GM12892 (cell line): Measurements from ENCODE around the gene ARMH2.
"Not testable (repeated sequence)": the region's sequence is repeated elsewhere in the genome, so short reads cannot be mapped to it uniquely, and the experiment has no call there.

Source experiments
- DNase-seq: peaks from one replicate; pipeline ENCODE4 v3.0.0; 2011; ENCODE audit not compliant: insufficient read length
- FAIRE-seq: peaks from 2 replicates; lab custom pipeline; 2011; peaks lifted over from hg19 to GRCh38; lab: Jason Lieb, UNC
- POLR2A ChIP-seq: IDR thresholded peaks from 2 replicates; pipeline ENCODE4 v1.6.1; 2011; ENCODE audit warnings: low read depth, low read length, control low read depth
- POLR2AphosphoS5 ChIP-seq: IDR thresholded peaks from 2 replicates; pipeline ENCODE4 v1.6.1; 2011; ENCODE audit warnings: low read depth, low read length, control low read depth
- TAF1 ChIP-seq: IDR thresholded peaks from 2 replicates; pipeline ENCODE4 v1.6.1; 2011; ENCODE audit warnings: low read depth, mild to moderate bottlenecking, control low read depth, low read length, borderline replicate concordance

Gene ARMH2

GRCh38 chr6:24755279-24755678 lies 43.4 kb downstream of the ARMH2 start:
- TF ChIP-seq POLR2A, result no peak
- no peak for TF ChIP-seq POLR2AphosphoS5
- no peak for TF ChIP-seq TAF1
- FAIRE-seq, result no peak
- DNase-seq, result no peak

- FAIRE-seq, DNase-seq: not testable (repeated sequence)
These were observed 44.3 kb downstream of the ARMH2 start for GRCh38 chr6:24754378-24754777.

- FAIRE-seq (no peak), DNase-seq (no peak)
- TF ChIP-seq POLR2A, result no peak
- TF ChIP-seq POLR2AphosphoS5, result no peak
- TF ChIP-seq TAF1, result no peak
These were observed 45.2 kb downstream of the ARMH2 start for GRCh38 chr6:24753545-24753944.

- no peak for TF ChIP-seq POLR2AphosphoS5
- TF ChIP-seq POLR2A, result no peak
- no peak for TF ChIP-seq TAF1
- no peak for FAIRE-seq
- no peak for DNase-seq
These were observed 45.7 kb downstream of the ARMH2 start for GRCh38 chr6:24752917-24753492.

GRCh38 chr6:24752503-24752902 lies 46.2 kb downstream of the ARMH2 start:
- FAIRE-seq (no peak), DNase-seq (no peak)
- TF ChIP-seq TAF1 (no peak), POLR2A (no peak), POLR2AphosphoS5 (no peak)

GRCh38 chr6:24750878-24751277 lies 47.8 kb downstream of the ARMH2 start:
- not testable (repeated sequence) for FAIRE-seq, DNase-seq

GRCh38 chr6:24749297-24749696 lies 49.4 kb downstream of the ARMH2 start:
- TF ChIP-seq TAF1 (no peak), POLR2AphosphoS5 (no peak), POLR2A (no peak)
- DNase-seq (no peak), FAIRE-seq (no peak)
